GM12892 (cell line): Measurements from ENCODE around the gene BFSP2.

Experiments
- POLR2A ChIP-seq: IDR thresholded peaks from 2 replicates; pipeline ENCODE4 v1.6.1; 2011; ENCODE audit warnings: low read depth, low read length, control low read depth
- POLR2AphosphoS5 ChIP-seq: IDR thresholded peaks from 2 replicates; pipeline ENCODE4 v1.6.1; 2011; ENCODE audit warnings: low read depth, low read length, control low read depth

- TF ChIP-seq POLR2AphosphoS5 (no peak), POLR2A (no peak)
Measured at GRCh38 chr3:133489466-133490085, 89.7 kb downstream of the BFSP2 start.
